H1 (cell line): ENCODE measurements around the gene KRTAP5-6.

Source experiments
- ASH2L ChIP-seq: fragments of 200-600, 300-600 bp; sonication (generic); IDR thresholded peaks from one replicate; pipeline ENCODE4 v1.7.1; 2017; ENCODE audit warnings: low read length
- BACH1 ChIP-seq: IDR thresholded peaks from 2 replicates; pipeline ENCODE4 v1.6.1; 2012; ENCODE audit warnings: low read length, improper control_type of control experiment
- CBX5 ChIP-seq: fragments of 300-800, 300-1000 bp; sonication (generic); IDR thresholded peaks from 2 replicates; pipeline ENCODE4 v1.7.1; 2016; ENCODE audit warnings: antibody characterized with exemption, low read length, low read depth
- CREB1 ChIP-seq: IDR thresholded peaks from 2 replicates; pipeline ENCODE4 v1.6.1; 2012; ENCODE audit warnings: inconsistent platforms
- CTCF ChIP-seq, 3 experiments: IDR thresholded peaks; 1 replicate in 2 of 3; 2 replicates in 1 of 3; pipeline versions ENCODE4 v1.5.1 to v1.6.1; 2011; ENCODE audit warnings: low read length in 3 of 3, mild to moderate bottlenecking in 3 of 3, inconsistent platforms in 2 of 3, low read depth in 1 of 3, moderate library complexity in 1 of 3; ENCODE audit not compliant: insufficient read depth in 1 of 3; ENCODE audit errors: control extremely low read depth in 1 of 3
- EP300 ChIP-seq, 2 experiments: IDR thresholded peaks; 1 replicate in 1 of 2; 2 replicates in 1 of 2; pipeline ENCODE4 v1.6.1; 2011 to 2012; ENCODE audit warnings: low read depth in 2 of 2, low read length in 2 of 2, mild to moderate bottlenecking in 2 of 2, borderline replicate concordance in 1 of 2, inconsistent platforms in 1 of 2, moderate library complexity in 1 of 2
- EZH2 ChIP-seq: fragments of 200-600 bp; sonication (generic); IDR thresholded peaks from 2 replicates; pipeline ENCODE4 v1.7.1; 2012; ENCODE audit warnings: low read depth, mild to moderate bottlenecking, moderate library complexity, low read length, inconsistent platforms; ENCODE audit not compliant: severe bottlenecking
- FOSL1 ChIP-seq: IDR thresholded peaks from 2 replicates; pipeline ENCODE4 v1.6.1; 2011; ENCODE audit warnings: mild to moderate bottlenecking, low read depth, low read length, moderate library complexity; ENCODE audit not compliant: insufficient read depth
- JUN ChIP-seq: IDR thresholded peaks from 2 replicates; pipeline ENCODE4 v1.6.1; 2011; ENCODE audit warnings: low read depth, mild to moderate bottlenecking, improper control_type of control experiment, low read length
- KDM5A ChIP-seq: fragments of 200-600 bp; IDR thresholded peaks from 2 replicates; pipeline ENCODE4 v1.7.1; 2012; ENCODE audit warnings: mild to moderate bottlenecking, low read length, inconsistent platforms, mixed read lengths
- POLR2A ChIP-seq, 2 experiments: IDR thresholded peaks; 1 replicate in 1 of 2; 2 replicates in 1 of 2; pipeline ENCODE4 v1.6.1; 2011; ENCODE audit warnings: low read depth in 2 of 2, low read length in 2 of 2, mild to moderate bottlenecking in 2 of 2; ENCODE audit errors: control extremely low read depth in 1 of 2
- POLR2AphosphoS5 ChIP-seq: IDR thresholded peaks from 2 replicates; pipeline ENCODE4 v1.6.1; 2011; ENCODE audit warnings: low read depth, low read length
- RFX5 ChIP-seq: IDR thresholded peaks from 2 replicates; pipeline ENCODE4 v1.6.1; 2011; ENCODE audit warnings: low read depth, low read length, improper control_type of control experiment, borderline replicate concordance
- ZNF274 ChIP-seq: IDR thresholded peaks from 2 replicates; pipeline ENCODE4 v1.7.0; 2012; ENCODE audit warnings: low read length, borderline replicate concordance; ENCODE audit errors: extremely low read depth

DNA sequence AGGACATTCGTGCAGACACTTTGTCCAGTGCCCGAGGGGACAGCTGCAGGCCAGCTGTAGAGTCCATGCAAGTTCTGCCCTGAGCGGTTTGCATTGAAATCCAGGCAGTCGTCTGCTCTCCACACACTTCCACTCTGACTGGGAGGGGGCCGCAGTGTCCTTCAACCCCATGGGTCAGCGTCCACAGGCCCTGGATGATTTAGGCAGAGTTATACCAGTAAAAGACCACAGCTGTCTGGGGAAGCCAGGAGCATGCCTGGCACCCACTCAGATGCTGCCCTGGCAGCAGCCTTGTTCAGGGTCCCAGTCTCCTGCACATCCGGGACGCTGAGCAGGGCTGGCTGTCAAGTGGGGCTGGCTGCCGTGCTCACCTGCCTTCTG, 40.9 kb upstream of the KRTAP5-6 start:
- no peak for TF ChIP-seq POLR2A (IDR thresholded peaks at IDR 0.05; ENCODE audit: control extremely low read depth in 1 of 2, low read depth in 2 of 2, low read length in 2 of 2)
- TF ChIP-seq EP300 (IDR thresholded peaks at IDR 0.05; ENCODE audit: borderline replicate concordance in 1 of 2, low read depth in 2 of 2, low read length in 2 of 2), result no peak
- TF ChIP-seq CBX5, result no peak
- TF ChIP-seq CTCF (IDR thresholded peaks at IDR 0.05; ENCODE audit: control extremely low read depth in 1 of 3, insufficient read depth in 1 of 3, low read depth in 1 of 3, low read length in 3 of 3), result no peak
- no peak for TF ChIP-seq ZNF274
- TF ChIP-seq BACH1, result no peak
- no peak for TF ChIP-seq FOSL1
- no peak for TF ChIP-seq CREB1
- TF ChIP-seq JUN, result no peak
- TF ChIP-seq EZH2, result no peak
- TF ChIP-seq POLR2AphosphoS5, result no peak
- TF ChIP-seq RFX5, result no peak
- no peak for TF ChIP-seq ASH2L
- TF ChIP-seq KDM5A, result no peak
